GM19023 (cell line): ENCODE data around the gene MMP26.
"Not testable (repeated sequence)": the region's sequence is repeated elsewhere in the genome, so short reads cannot be mapped to it uniquely, and the experiment has no call there.

Experiments
- ATAC-seq: cut with Tn5 transposase; IDR thresholded peaks from one replicate; pipeline ENCODE4 v1.9.1; 2021; ENCODE audit warnings: mild to moderate bottlenecking, moderate library complexity; ENCODE audit not compliant: unreplicated experiment

The MMP26 gene

DNA sequence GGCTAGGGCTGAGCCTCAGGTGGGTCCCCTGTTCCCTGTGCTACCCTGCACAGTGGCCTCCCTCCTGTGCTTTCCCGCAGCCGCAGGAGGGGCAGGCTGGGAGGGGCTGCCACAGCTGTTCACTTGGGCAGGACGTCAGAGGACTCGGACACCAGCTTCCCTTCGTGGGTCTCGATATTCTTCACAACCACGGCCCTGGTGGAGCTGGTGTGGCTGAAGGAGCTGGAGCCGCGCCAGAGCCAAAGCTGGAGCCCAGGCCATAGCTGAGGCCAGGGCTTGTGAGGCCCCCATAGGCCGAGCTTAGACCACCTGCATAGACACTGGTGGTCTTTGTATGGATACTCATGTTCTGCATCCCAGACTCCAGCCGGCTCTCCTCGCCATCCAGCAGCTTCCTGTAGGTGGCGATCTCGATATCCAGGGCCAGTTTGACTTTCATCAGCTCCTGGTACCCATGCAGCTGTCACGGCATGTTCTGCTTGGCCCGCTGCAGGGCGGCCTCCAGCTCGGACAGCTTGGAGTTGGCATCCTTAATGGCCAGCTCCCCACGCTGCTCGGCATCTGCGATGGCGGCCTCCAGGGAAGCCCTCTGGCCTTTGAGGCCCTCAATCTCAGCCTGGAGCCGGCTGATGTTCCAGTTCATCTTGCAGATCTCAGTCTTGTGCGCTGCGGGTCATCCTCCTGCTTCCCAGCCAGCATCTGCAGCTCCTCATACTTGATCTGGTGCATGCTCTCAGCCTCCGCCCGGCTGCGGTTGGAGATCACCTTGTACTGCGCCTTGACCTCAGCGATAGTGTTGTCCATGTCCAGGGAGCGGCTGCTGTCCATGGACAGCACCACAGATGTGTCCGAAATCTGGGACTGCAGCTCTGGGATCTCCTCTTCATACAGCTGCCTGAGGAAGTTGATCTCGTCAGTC is 18.3 kb downstream of the MMP26 start:
- ATAC-seq = not testable (repeated sequence)

DNA sequence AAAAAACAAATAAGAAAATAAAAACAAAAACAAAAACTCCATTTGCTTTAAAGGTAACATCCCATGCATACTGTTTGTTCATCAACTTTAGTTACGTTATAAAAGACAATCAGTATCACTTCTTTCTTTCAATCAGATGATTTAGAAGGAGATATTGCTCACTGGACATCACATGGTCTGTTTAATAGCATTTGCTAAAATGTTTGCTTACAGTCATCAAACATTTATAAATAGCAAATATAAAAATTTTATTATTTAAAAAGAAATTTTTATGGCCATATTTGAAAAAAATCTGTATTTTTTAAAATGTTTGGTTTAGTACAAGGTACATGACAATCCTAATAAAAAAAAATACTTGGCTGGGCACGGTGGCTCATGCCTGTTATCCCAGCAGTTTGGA is 22.6 kb downstream of the MMP26 start:
- no peak for ATAC-seq

GRCh38 chr11:4740735-4741134 is 36.2 kb downstream of the MMP26 start:
- ATAC-seq = no peak

GRCh38 chr11:4748438-4748837 is 43.9 kb downstream of the MMP26 start:
- ATAC-seq = no peak

DNA sequence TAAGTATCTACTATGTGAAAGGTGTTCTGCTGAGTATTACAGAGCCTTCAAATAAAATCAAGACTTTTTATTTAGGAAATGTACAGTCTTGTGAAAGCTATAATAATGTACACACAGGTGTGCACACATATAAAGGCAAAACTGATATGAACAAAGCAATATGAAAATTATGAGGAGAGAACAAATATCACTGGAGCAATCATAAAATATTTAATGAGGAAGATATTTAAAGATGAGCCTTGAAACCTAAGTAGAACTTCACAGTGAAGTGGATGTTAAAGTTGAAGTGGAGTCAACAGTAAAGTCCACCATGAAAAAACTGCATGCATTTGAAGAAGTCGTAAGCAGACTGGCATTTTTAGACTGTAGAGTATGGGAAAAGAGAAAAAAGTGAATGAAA is 46.6 kb downstream of the MMP26 start:
- ATAC-seq = no peak
